ENCODE data around the gene TRMT1L. TPM values are rescaled to one million over a fixed set of nuclear protein-coding genes. Genes with fewer than 3 reads are reported as not detected.

TRMT1L gene
- total and polyA plus RNA-seq, 2 donors (not counting 3 experiments of a cell fraction or from before 2014, with no cell fraction given), result 7.9 to 12.8 TPM

DNA sequence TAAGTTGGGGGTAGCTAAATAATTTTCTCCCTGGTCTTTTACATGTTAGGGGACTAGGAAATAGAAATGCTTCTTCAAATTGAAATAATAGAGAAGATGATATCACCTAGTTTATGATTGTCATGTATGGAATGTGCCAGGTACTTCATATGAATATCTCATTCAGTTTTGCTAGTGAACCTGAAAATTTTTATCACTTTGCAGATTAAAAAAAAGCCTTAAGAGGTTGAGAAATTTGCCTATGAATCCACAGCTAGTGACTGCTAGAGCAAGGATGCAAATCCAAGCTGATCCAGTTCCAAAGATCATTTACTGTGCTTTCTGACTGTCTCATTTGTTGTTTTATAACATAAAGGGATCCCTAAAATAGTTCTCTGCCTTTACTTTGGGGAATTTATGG lies 86.7 kb downstream of the TRMT1L start:
- POLR2A ChIA-PET, result interaction anchor here (0.6 kb wide), 1 partner anchor 113 kb away, joined by 3 read pairs; no protein-coding TSS in a partner anchor
- no peak overlapping the region for H3K4me2 ChIP-seq (ENCODE audit: insufficient read depth, low read length)
- H3K4me3 ChIP-seq (replicated peaks in 1 of 3; ENCODE audit: insufficient read depth in 1 of 3, low read depth in 1 of 3, low read length in 3 of 3), result no peak overlapping the region
- H3K36me3 ChIP-seq (ENCODE audit: control insufficient read depth in 2 of 2, extremely low read depth in 1 of 2, insufficient read depth in 2 of 2, low read length in 2 of 2), result no peaks in the 10 kb centered on the region
- intact Hi-C loops (cut with micrococcal nuclease) (no loop called here), dilution Hi-C loops (cut with MboI; ENCODE audit: extremely low pct_ligation_motif_present, low sequenced_read_pairs) (no loop called here)
- no peaks in the 10 kb centered on the region for H3K27me3 ChIP-seq (ENCODE audit: control insufficient read depth in 2 of 2, insufficient read depth in 2 of 2, low read length in 2 of 2)
- H3K79me2 ChIP-seq (ENCODE audit: control insufficient read depth, insufficient read depth, low read length), result peaks cover 57% of the 10 kb centered on the region
- TF ChIP-seq POLR2AphosphoS5 (IDR thresholded peaks at IDR 0.05; ENCODE audit: insufficient read depth, low read depth, low read length), result no peak
- TF ChIP-seq FOS (IDR thresholded peaks at IDR 0.05; ENCODE audit: borderline replicate concordance, insufficient read depth, low read length), result no peak
- TF ChIP-seq POLR2A (IDR thresholded peaks at IDR 0.05; ENCODE audit: low read depth, low read length), result no peak
- TF ChIP-seq, protein P1, sequence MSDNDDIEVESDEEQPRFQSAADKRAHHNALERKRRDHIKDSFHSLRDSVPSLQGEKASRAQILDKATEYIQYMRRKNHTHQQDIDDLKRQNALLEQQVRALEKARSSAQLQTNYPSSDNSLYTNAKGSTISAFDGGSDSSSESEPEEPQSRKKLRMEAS (IDR thresholded peaks at IDR 0.05; ENCODE audit: insufficient read depth, insufficient read length), result no peak
- no peak for TF ChIP-seq JUN (IDR thresholded peaks at IDR 0.05; ENCODE audit: borderline replicate concordance, insufficient read depth, insufficient read length, low read depth)
- TF ChIP-seq MYC (IDR thresholded peaks at IDR 0.05; ENCODE audit: low read depth, low read length), result no peak
- TF ChIP-seq, protein P2, sequence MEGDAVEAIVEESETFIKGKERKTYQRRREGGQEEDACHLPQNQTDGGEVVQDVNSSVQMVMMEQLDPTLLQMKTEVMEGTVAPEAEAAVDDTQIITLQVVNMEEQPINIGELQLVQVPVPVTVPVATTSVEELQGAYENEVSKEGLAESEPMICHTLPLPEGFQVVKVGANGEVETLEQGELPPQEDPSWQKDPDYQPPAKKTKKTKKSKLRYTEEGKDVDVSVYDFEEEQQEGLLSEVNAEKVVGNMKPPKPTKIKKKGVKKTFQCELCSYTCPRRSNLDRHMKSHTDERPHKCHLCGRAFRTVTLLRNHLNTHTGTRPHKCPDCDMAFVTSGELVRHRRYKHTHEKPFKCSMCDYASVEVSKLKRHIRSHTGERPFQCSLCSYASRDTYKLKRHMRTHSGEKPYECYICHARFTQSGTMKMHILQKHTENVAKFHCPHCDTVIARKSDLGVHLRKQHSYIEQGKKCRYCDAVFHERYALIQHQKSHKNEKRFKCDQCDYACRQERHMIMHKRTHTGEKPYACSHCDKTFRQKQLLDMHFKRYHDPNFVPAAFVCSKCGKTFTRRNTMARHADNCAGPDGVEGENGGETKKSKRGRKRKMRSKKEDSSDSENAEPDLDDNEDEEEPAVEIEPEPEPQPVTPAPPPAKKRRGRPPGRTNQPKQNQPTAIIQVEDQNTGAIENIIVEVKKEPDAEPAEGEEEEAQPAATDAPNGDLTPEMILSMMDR (IDR thresholded peaks at IDR 0.05; ENCODE audit: extremely low read depth in 1 of 2, insufficient read depth in 1 of 2, low read depth in 1 of 2, low read length in 2 of 2), result no peak
- H3K9ac ChIP-seq (replicated peaks; ENCODE audit: extremely low read depth, insufficient read depth, low read length), result no peak overlapping the region
- DNase-seq (ENCODE audit: low read depth, low spot score) (no peak), FAIRE-seq (no peak)
- BruUV-seq (replicated peaks), result no TSS peak
- no peaks in the 10 kb centered on the region for H3K9me3 ChIP-seq (replicated peaks; ENCODE audit: control insufficient read depth, insufficient read depth, low read length)
- CTCF ChIA-PET, result interaction anchor here (1.0 kb wide), 1 partner anchor 100 kb away, joined by 4 read pairs; no protein-coding TSS in a partner anchor
- peaks cover 2% of the 10 kb centered on the region for H4K20me1 ChIP-seq (replicated peaks; ENCODE audit: control insufficient read depth, extremely low read depth, insufficient read depth, low read length)
- no peak overlapping the region for H2AFZ ChIP-seq (ENCODE audit: low read depth, low read length)
- no peaks in the 10 kb centered on the region for H3K4me1 ChIP-seq (ENCODE audit: control insufficient read depth, extremely low read depth, insufficient read depth, low read length)
- no peak overlapping the region for H3K27ac ChIP-seq (ENCODE audit: insufficient read depth, low read depth, low read length)
- no peaks in the 10 kb centered on the region for H3K9me1 ChIP-seq (replicated peaks; ENCODE audit: control insufficient read depth, extremely low read depth, insufficient read depth, low read length)
